ENCODE data around the gene NEU4. TPM values are rescaled to one million over a fixed set of nuclear protein-coding genes. Genes with fewer than 3 reads are reported as not detected.

Gene NEU4
- total RNA-seq, 1 donor from 2014 or later, result not detected

- TF ChIP-seq CTCF (conservative IDR thresholded peaks at IDR 0.05; ENCODE audit: low read depth, low read length), result no peak
- DNase-seq (ENCODE audit: low read depth), result no peak
- H3K4me3 ChIP-seq (ENCODE audit: low read depth, low read length), result no peak overlapping the region
Observed at GRCh38 chr2:241764275-241765241, 44.4 kb upstream of the NEU4 start.

- DNase-seq (ENCODE audit: low read depth), result no peak
- no peak for TF ChIP-seq CTCF (conservative IDR thresholded peaks at IDR 0.05; ENCODE audit: low read depth, low read length)
- no peak overlapping the region for H3K4me3 ChIP-seq (ENCODE audit: low read depth, low read length)
Observed at GRCh38 chr2:241767464-241768250, 41.3 kb upstream of the NEU4 start.

- DNase-seq (ENCODE audit: low read depth), result no peak
- H3K4me3 ChIP-seq (ENCODE audit: low read depth, low read length), result no peak overlapping the region
- TF ChIP-seq CTCF (conservative IDR thresholded peaks at IDR 0.05; ENCODE audit: low read depth, low read length), result no peak
Observed at GRCh38 chr2:241768251-241768711, 40.7 kb upstream of the NEU4 start.

- H3K4me3 ChIP-seq (ENCODE audit: low read depth, low read length), result no peak overlapping the region
- no peak for TF ChIP-seq CTCF (conservative IDR thresholded peaks at IDR 0.05; ENCODE audit: low read depth, low read length)
- no peak for DNase-seq (ENCODE audit: low read depth)
Observed at GRCh38 chr2:241768850-241769249, 40.1 kb upstream of the NEU4 start.

GRCh38 chr2:241769819-241770184, 39.2 kb upstream of the NEU4 start:
- no peak for DNase-seq (ENCODE audit: low read depth)
- H3K4me3 ChIP-seq (ENCODE audit: low read depth, low read length), result no peak overlapping the region
- no peak for TF ChIP-seq CTCF (conservative IDR thresholded peaks at IDR 0.05; ENCODE audit: low read depth, low read length)

GRCh38 chr2:241770185-241770935, 38.6 kb upstream of the NEU4 start:
- no peak overlapping the region for H3K4me3 ChIP-seq (ENCODE audit: low read depth, low read length)
- no peak for TF ChIP-seq CTCF (conservative IDR thresholded peaks at IDR 0.05; ENCODE audit: low read depth, low read length)
- no peak for DNase-seq (ENCODE audit: low read depth)
